Hematopoietic multipotent progenitor cell treated with erythropoietin and hydrocortisone succinate and interleukin-3 and kit ligand, for 15 days (in vitro differentiated cells): Measurements from ENCODE around the gene MADCAM1.

Source experiments
- DNase-seq: peaks from one replicate; pipeline ENCODE4 v3.0.0-alpha.2; 2015; ENCODE audit warnings: low spot score

Gene MADCAM1

DNA sequence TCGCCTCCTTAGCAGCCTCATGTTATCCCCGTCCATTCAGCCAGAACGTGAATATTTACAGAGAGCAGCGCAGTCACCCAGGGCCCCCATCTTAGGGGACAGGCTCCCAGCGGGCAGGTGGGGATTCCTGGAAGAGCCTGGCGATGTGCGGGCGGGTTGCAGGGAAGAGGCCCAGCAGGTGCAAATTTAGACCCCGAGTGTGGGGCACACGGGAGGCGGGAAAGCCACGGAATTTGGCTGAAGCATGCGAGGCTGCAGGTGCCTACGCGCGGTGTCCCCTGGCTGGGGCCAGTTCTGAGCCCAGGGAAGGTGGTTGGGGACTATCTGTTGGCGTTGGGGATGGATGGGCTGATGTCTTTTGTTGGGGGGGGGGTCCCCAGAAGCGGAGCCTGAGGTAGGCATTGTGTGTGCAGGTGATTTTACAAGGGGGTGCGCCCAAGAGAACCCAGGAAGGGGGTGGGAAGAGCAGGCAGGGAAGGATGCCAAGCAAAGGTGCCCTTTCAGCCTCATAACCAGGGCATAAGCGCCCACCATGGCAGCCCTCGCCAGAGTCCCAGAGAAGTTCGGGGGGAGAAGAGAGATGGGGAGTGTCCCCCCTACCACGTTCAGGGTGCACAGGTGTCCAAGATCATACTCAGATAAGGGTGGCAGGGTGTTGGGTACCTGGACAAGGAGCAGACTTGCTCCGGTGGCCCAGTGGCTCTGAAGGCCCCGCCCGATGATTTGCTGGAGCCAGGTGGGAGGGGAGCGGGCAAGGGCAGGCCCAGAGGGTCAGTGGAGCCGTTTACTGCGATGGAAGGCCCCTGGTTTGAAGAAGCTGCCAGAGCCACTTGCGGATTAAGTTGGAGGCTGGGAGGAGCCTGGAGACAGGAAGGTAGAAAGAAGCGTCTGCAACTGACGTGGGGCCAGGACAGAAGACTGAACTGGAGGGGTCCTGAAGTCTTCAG is 12.2 kb downstream of the MADCAM1 start:
- no peak for DNase-seq

GRCh38 chr19:510606-511100 is 14.4 kb downstream of the MADCAM1 start:
- DNase-seq: peak; percentile 94

- DNase-seq: no peak
Observed at GRCh38 chr19:511101-511851, 15.0 kb downstream of the MADCAM1 start.

DNA sequence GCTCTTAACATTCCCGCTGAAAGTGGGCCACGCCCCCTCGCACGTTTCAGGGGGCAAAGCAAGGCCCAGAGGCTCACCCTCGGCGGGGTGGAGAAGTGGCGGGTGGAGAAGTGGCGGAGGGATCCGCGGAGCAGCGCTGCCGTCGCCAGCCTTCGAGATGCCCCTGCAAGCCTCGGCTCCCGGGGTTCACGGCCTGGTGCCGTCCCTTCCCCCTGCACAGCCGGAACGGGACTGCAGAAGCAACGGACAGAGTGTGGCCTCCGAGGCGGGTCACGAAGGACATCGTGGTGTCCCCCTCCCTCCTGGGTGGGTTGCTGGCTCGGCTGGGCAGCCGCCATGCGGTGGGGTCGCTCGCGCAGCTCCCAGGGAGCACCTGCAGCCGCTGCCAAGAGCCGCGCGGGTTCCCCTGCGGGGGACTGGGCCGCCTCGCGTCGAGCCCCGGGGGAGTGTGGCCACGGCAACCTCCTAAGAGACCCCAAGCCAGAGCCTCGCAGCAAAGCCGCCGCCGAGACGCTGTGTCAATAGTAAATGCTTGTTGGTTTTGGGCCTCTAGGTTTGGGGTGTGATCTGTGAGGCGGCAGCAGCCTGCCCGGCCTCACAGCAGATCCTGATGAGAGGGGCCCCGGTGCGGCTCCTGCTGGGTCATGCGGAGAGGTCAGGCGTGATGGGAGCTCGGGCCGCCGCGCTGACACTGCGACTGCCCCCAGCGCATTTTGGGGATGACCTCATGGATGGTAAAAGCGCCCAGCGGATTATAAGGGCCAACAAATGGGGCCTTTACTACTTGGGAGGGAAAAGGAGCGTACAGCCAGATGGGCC is 16.5 kb downstream of the MADCAM1 start:
- DNase-seq: no peak

DNA sequence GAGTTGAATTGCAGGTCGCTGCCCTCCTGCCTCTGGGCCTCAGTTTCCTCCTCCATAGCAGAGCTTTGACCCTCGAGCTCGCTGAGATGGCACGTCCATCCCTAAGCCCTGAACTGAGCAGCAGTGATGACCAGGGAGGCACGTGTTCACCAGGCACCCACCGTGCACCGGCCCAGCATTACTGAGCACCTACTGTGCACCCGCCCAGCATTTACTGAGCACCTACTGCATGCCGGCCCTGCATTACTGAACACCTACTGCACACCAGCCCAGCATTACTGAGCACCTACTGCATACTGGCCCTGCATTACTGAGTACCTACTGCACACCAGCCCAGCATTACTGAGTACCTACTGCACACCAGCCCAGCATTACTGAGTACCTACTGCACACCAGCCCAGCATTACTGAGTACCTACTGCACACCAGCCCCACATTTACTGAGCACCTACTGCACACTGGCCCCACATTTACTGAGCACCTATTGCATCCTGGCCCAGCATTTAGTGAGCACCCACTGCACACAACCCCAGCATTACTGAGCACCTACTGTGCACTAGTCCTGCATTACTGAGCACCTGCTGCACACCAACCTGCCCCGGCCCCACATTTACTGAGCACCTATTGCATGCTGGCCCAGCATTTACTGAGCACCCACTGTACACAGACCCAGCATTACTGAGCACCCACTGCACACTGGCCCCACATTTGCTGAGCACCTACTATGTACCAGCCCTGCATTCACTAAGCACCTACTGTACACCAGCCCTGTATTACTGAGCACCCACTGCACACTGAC is 17.3 kb downstream of the MADCAM1 start:
- DNase-seq: no peak

- DNase-seq: no peak
Observed at GRCh38 chr19:514166-514663, 17.9 kb downstream of the MADCAM1 start.

GRCh38 chr19:517721-518597 is 21.7 kb downstream of the MADCAM1 start:
- no peak for DNase-seq

GRCh38 chr19:518598-519231 is 22.4 kb downstream of the MADCAM1 start:
- DNase-seq: peak; percentile 37

GRCh38 chr19:519449-519865 is 23.2 kb downstream of the MADCAM1 start:
- no peak for DNase-seq

DNA sequence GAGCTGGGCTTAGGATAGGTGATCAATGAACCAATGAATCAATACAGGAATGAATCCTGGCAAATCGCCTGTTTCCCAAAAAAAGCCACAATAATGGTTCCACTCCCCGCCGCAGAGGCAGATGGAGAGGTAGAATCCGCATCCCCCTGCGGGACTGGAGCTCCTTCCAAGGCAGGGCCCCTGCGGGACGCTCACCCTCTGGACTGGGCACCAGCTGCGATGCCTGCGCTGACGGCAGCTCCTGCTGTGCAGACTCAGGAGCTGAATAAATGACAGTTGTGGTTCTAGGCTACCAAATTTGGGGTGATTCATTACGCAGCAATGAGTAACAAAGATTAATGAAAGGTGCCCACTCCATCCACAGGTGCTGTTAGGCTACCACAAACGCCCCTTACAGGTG is 26.4 kb downstream of the MADCAM1 start:
- DNase-seq: no peak

DNA sequence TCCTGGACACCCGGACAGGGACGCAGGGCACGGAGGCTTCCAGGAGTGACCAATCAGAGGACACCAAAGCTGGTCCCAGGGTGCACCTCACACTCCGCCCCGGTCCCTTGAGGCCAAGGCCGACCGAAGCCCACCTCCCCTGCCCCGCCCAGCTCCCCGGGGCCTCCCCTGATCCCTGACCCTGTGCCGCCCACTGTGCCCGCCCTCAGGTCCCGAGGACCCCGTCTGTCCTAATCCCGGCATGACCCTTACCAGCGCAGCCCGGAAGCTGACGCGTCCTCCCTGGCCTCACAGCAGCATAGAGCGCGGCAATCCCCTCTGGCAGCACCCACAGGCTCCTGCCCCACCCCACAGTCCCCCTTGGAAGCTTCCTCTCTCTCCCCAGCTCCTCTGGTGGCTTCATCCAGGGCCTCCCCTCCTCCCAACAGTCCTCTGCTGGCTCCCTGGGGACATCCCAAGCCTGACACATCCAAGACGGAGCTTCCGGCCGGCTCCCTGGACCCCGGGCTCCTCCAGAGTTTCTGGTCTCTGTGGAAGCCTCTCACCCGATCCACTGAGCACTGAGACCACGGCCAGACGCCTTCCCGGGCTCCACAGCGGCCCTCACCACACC is 27.9 kb downstream of the MADCAM1 start:
- no peak for DNase-seq

GRCh38 chr19:525029-525428 is 28.7 kb downstream of the MADCAM1 start:
- DNase-seq: no peak

GRCh38 chr19:525857-526419 is 29.7 kb downstream of the MADCAM1 start:
- DNase-seq: no peak

DNA sequence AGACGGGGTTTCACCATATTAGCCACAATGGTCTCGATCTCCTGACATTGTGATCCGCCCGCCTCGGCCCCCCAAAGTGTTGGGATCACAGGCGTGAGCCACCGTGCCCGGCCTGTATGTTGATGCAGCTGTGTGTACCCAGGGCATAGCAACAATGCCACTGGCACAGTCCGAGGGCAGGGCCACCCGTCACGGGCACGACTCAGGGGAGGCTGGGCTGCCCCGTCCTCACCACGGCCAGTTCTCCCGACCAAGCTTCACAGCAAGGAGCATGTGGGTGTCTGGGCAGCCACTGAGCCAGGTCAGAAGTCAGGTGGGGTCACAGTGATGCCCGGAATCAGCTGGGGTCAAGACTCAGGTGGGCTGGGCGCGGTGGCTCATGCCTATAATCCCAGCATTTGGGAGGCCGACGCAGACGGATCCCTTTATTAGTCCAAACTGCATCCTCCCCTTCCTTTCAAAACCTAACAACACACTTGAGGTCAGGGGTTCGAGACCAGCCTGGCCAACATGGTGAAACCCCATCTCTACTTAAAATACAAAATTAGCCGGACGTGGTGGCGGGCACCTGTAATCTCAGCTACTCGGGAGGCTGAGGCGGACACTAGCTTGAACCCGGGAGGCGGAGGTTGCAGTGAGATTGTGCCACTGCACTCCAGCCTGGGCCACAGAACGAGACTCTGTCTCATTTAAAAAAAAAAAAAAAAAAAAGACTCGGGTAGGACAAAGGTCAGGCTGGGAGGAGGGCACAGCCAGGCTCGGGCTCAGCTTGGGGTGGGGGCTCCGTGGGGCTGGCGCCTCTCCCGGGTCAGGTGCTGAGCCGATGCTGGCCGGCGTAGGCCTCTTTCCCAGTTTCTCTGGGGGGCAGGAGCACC is 34.1 kb downstream of the MADCAM1 start:
- DNase-seq: no peak

GRCh38 chr19:531009-531752 is 34.9 kb downstream of the MADCAM1 start:
- DNase-seq: peak; percentile 92

DNA sequence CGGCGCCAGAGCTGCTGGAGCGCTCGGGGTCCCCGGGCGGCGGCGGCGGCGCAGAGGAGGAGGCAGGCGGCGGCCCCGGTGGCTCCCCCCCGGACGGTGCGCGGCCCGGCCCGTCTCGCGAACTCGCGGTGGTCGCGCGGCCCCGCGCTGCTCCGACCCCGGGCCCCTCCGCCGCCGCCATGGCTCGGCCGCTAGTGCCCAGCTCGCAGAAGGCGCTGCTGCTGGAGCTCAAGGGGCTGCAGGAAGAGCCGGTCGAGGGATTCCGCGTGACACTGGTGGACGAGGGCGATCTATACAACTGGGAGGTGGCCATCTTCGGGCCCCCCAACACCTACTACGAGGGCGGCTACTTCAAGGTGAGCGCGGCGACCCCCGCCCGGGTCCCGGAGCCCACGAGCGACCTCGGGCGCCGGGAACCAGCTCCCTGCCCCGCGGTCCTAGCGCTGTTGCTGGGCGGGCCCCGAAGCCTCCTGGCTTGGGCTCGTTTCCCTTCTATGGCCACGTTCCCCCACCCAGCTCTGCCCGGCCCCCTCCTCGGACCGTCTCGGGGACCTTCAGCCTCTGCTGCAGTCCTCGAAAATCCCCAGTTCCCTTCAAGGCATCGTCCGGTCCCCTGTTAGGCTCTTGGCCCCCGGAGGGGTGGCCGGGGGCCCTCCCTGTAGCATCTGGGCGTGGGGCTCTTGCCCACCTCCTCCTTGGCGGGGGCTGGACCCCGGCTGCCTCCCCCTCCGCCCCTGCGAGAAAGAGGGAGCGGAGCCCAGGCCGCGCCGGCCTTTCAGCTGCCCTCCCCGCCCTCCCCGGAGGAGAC is 35.7 kb downstream of the MADCAM1 start, which contains the start of gene CDC34:
CDC34 (plus strand) TSS at position 8 of the 808 bp plus-strand sequence; CDS start at position 180, 172 bp downstream.
- DNase-seq: no peak
